ENCODE measurements around the gene PLEKHA3. TPM values are rescaled to one million over a fixed set of nuclear protein-coding genes. Genes with fewer than 3 reads are reported as not detected.

Gene PLEKHA3
- total and polyA plus RNA-seq, 10 of the 15 experiments (the other 5 are each of a cell fraction or from before 2014, with no cell fraction given): 1.4 to 21.1 (median 7.4) TPM

DNA sequence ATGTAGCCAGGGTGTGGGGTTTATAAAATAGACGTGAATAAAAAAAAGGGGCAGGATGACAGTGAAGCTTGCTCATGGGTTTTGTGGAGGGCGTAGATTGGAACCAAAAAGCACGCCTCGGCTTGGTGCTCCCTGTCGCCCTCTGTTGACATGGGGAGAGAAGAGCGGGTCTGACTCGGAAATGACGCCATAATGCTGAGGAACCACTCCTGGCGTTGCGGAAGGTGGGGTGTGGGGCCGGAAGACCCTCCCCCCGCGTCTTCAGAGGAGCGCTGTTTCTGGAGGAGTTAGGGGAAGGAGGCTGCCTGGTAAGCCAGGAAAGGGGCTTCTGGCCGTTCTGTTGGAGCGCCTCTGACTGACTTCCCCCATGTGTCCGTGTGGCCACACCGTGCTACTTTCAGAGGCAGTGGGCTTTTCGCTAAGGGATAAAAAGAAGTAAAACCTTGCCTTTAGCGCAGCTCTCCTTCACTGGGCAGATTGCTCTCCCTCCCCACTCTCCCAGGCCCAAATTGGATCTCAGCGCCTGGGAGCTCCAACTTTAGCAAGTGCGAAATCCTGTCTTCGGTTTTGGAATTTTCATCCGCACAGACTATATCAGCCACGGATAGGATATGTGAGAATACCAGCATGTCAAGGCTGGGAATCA is 42.8 kb downstream of the PLEKHA3 start (continued):
- peak; percentile 67; the same call in 1 of the 2 replicates for TF ChIP-seq NFYB (IDR thresholded peaks at IDR 0.05; ENCODE audit: insufficient read depth, low read depth, low read length)
- no peak for TF ChIP-seq ZNF207 (IDR thresholded peaks at IDR 0.05; ENCODE audit: borderline replicate concordance)
- no peak for TF ChIP-seq ASH2L (IDR thresholded peaks at IDR 0.05; ENCODE audit: borderline replicate concordance, low read depth)
- 0 out of 2 replicates have a peak, but pooled peaks have one; percentile 34 for TF ChIP-seq SPI1 (IDR thresholded peaks at IDR 0.05; ENCODE audit: borderline replicate concordance, insufficient read depth, low read depth, low read length)
- TF ChIP-seq STAT3 (IDR thresholded peaks at IDR 0.05; ENCODE audit: low read depth, low read length): no peak
- TF ChIP-seq CBFB (IDR thresholded peaks at IDR 0.05; ENCODE audit: low read depth): peak; percentile 64; the same call in 1 of the 2 replicates
- no peak for TF ChIP-seq CHD4 (IDR thresholded peaks at IDR 0.05)
- TF ChIP-seq SUPT20H (IDR thresholded peaks at IDR 0.05; ENCODE audit: borderline replicate concordance, control insufficient read depth, low read depth, low read length): no peak
- no peak for TF ChIP-seq ESRRA (IDR thresholded peaks at IDR 0.05; ENCODE audit: low read length)
- TF ChIP-seq ZNF217 (IDR thresholded peaks at IDR 0.05): peak; percentile 68; the same call in 1 of the 2 replicates
- TF ChIP-seq DPF2 (IDR thresholded peaks at IDR 0.05): no peak
- TF ChIP-seq, protein P1, sequence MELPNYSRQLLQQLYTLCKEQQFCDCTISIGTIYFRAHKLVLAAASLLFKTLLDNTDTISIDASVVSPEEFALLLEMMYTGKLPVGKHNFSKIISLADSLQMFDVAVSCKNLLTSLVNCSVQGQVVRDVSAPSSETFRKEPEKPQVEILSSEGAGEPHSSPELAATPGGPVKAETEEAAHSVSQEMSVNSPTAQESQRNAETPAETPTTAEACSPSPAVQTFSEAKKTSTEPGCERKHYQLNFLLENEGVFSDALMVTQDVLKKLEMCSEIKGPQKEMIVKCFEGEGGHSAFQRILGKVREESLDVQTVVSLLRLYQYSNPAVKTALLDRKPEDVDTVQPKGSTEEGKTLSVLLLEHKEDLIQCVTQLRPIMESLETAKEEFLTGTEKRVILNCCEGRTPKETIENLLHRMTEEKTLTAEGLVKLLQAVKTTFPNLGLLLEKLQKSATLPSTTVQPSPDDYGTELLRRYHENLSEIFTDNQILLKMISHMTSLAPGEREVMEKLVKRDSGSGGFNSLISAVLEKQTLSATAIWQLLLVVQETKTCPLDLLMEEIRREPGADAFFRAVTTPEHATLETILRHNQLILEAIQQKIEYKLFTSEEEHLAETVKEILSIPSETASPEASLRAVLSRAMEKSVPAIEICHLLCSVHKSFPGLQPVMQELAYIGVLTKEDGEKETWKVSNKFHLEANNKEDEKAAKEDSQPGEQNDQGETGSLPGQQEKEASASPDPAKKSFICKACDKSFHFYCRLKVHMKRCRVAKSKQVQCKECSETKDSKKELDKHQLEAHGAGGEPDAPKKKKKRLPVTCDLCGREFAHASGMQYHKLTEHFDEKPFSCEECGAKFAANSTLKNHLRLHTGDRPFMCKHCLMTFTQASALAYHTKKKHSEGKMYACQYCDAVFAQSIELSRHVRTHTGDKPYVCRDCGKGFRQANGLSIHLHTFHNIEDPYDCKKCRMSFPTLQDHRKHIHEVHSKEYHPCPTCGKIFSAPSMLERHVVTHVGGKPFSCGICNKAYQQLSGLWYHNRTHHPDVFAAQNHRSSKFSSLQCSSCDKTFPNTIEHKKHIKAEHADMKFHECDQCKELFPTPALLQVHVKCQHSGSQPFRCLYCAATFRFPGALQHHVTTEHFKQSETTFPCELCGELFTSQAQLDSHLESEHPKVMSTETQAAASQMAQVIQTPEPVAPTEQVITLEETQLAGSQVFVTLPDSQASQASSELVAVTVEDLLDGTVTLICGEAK (IDR thresholded peaks at IDR 0.05; ENCODE audit: borderline replicate concordance): peak; percentile 86
- TF ChIP-seq BCL11A (IDR thresholded peaks at IDR 0.05; ENCODE audit: low read depth, low read length): no peak
- peak; percentile 55 for TF ChIP-seq HCFC1 (IDR thresholded peaks at IDR 0.05; ENCODE audit: low read length)
- TF ChIP-seq SMAD1 (IDR thresholded peaks at IDR 0.05; ENCODE audit: low read depth, partially characterized antibody): peak; percentile 59
- TF ChIP-seq, protein P2, sequence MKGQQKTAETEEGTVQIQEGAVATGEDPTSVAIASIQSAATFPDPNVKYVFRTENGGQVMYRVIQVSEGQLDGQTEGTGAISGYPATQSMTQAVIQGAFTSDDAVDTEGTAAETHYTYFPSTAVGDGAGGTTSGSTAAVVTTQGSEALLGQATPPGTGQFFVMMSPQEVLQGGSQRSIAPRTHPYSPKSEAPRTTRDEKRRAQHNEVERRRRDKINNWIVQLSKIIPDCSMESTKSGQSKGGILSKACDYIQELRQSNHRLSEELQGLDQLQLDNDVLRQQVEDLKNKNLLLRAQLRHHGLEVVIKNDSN (IDR thresholded peaks at IDR 0.05; ENCODE audit: borderline replicate concordance, extremely low read length, insufficient read depth, low read depth, low read length): no peak
- TF ChIP-seq POLR2AphosphoS5 (IDR thresholded peaks at IDR 0.05; ENCODE audit: low read length): peak; percentile 91
- TF ChIP-seq NRF1 (conservative IDR thresholded peaks at IDR 0.05; ENCODE audit: low read depth, low read length): no peak
- TF ChIP-seq MXI1 (IDR thresholded peaks at IDR 0.05; ENCODE audit: low read depth, low read length): no peak
- TF ChIP-seq, protein P3, sequence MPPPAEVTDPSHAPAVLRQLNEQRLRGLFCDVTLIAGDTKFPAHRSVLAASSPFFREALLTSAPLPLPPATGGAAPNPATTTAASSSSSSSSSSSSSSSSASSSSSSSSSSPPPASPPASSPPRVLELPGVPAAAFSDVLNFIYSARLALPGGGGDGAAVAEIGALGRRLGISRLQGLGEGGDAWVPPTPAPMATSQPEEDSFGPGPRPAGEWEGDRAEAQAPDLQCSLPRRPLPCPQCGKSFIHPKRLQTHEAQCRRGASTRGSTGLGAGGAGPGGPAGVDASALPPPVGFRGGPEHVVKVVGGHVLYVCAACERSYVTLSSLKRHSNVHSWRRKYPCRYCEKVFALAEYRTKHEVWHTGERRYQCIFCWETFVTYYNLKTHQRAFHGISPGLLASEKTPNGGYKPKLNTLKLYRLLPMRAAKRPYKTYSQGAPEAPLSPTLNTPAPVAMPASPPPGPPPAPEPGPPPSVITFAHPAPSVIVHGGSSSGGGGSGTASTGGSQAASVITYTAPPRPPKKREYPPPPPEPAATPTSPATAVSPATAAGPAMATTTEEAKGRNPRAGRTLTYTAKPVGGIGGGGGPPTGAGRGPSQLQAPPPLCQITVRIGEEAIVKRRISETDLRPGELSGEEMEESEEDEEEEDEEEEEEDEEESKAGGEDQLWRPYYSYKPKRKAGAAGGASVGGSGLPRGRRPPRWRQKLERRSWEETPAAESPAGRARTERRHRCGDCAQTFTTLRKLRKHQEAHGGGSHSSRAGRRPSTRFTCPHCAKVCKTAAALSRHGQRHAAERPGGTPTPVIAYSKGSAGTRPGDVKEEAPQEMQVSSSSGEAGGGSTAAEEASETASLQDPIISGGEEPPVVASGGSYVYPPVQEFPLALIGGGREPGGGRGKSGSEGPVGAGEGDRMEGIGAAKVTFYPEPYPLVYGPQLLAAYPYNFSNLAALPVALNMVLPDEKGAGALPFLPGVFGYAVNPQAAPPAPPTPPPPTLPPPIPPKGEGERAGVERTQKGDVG (CRISPR knock-in tag; IDR thresholded peaks at IDR 0.05): no peak
- TF ChIP-seq, protein P4, sequence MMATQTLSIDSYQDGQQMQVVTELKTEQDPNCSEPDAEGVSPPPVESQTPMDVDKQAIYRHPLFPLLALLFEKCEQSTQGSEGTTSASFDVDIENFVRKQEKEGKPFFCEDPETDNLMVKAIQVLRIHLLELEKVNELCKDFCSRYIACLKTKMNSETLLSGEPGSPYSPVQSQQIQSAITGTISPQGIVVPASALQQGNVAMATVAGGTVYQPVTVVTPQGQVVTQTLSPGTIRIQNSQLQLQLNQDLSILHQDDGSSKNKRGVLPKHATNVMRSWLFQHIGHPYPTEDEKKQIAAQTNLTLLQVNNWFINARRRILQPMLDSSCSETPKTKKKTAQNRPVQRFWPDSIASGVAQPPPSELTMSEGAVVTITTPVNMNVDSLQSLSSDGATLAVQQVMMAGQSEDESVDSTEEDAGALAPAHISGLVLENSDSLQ (IDR thresholded peaks at IDR 0.05): 0 out of 2 replicates have a peak, but pooled peaks have one; percentile 49
- TF ChIP-seq IRF4 (IDR thresholded peaks at IDR 0.05; ENCODE audit: low read depth, low read length): peak; percentile 78

All from GM12878 (cell line).